Liver (tissue), 3 donors: Measurements from ENCODE around the gene CDC37L1.

Experiments used
- EGR1 ChIP-seq, 2 donors: IDR thresholded peaks; 2 replicates each; pipeline ENCODE4 v1.6.1; 2016 to 2018; ENCODE audit warnings: antibody characterized with exemption in 2 of 2, low read depth in 2 of 2
- RXRA ChIP-seq, 2 donors: IDR thresholded peaks; 2 replicates each; pipeline ENCODE4 v1.6.1; 2017 to 2018; ENCODE audit warnings: antibody characterized with exemption in 2 of 2, mild to moderate bottlenecking in 1 of 2
- TF ChIP-seq, protein P1 (sequence below): fragments of 150-350 bp; IDR thresholded peaks from 2 replicates; pipeline ENCODE4 v1.5.1; 2017; ENCODE audit warnings: improper control_type of control experiment, low read depth, low read length; ENCODE audit not compliant: missing input control
- TF ChIP-seq, protein P2 (sequence below): IDR thresholded peaks from 2 replicates; pipeline ENCODE4 v1.6.1; 2016; ENCODE audit warnings: antibody characterized with exemption
- TF ChIP-seq, protein P3 (sequence below): IDR thresholded peaks from 2 replicates; pipeline ENCODE4 v1.6.1; 2016; ENCODE audit warnings: antibody characterized with exemption
- TF ChIP-seq, protein P4 (sequence below): IDR thresholded peaks from 2 replicates; pipeline ENCODE4 v1.6.1; 2016; ENCODE audit warnings: antibody characterized with exemption, mild to moderate bottlenecking
- donor health status: healthy.
- donor health status: healthy.

DNA sequence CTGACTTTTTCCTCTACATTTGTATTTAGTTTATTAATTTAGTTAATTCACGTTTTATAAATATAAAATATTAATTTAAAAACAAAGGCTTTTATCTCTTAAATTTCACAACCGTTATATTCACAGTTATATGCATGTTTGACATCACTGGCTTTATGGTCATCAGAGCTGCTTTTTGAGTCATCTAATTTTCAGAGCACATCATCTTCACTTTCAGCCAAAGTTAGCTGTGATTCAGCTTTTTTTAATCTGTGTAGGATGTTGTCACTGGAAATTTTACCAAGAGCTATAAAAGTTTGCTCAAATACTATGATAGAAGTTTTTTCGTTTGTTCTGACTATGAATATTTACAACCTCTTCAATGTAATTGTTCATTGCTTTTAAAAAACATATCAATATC lies 12.4 kb downstream of the CDC37L1 start:
- TF ChIP-seq, protein P1, sequence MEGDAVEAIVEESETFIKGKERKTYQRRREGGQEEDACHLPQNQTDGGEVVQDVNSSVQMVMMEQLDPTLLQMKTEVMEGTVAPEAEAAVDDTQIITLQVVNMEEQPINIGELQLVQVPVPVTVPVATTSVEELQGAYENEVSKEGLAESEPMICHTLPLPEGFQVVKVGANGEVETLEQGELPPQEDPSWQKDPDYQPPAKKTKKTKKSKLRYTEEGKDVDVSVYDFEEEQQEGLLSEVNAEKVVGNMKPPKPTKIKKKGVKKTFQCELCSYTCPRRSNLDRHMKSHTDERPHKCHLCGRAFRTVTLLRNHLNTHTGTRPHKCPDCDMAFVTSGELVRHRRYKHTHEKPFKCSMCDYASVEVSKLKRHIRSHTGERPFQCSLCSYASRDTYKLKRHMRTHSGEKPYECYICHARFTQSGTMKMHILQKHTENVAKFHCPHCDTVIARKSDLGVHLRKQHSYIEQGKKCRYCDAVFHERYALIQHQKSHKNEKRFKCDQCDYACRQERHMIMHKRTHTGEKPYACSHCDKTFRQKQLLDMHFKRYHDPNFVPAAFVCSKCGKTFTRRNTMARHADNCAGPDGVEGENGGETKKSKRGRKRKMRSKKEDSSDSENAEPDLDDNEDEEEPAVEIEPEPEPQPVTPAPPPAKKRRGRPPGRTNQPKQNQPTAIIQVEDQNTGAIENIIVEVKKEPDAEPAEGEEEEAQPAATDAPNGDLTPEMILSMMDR: no peak
- no peak for TF ChIP-seq RXRA (IDR thresholded peaks at IDR 0.05)
- TF ChIP-seq, protein P2, sequence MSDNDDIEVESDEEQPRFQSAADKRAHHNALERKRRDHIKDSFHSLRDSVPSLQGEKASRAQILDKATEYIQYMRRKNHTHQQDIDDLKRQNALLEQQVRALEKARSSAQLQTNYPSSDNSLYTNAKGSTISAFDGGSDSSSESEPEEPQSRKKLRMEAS: no peak
- no peak for TF ChIP-seq EGR1 (IDR thresholded peaks at IDR 0.05; ENCODE audit: low read depth in 2 of 2)
- TF ChIP-seq, protein P3, sequence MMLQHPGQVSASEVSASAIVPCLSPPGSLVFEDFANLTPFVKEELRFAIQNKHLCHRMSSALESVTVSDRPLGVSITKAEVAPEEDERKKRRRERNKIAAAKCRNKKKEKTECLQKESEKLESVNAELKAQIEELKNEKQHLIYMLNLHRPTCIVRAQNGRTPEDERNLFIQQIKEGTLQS: no peak
- TF ChIP-seq, protein P4, sequence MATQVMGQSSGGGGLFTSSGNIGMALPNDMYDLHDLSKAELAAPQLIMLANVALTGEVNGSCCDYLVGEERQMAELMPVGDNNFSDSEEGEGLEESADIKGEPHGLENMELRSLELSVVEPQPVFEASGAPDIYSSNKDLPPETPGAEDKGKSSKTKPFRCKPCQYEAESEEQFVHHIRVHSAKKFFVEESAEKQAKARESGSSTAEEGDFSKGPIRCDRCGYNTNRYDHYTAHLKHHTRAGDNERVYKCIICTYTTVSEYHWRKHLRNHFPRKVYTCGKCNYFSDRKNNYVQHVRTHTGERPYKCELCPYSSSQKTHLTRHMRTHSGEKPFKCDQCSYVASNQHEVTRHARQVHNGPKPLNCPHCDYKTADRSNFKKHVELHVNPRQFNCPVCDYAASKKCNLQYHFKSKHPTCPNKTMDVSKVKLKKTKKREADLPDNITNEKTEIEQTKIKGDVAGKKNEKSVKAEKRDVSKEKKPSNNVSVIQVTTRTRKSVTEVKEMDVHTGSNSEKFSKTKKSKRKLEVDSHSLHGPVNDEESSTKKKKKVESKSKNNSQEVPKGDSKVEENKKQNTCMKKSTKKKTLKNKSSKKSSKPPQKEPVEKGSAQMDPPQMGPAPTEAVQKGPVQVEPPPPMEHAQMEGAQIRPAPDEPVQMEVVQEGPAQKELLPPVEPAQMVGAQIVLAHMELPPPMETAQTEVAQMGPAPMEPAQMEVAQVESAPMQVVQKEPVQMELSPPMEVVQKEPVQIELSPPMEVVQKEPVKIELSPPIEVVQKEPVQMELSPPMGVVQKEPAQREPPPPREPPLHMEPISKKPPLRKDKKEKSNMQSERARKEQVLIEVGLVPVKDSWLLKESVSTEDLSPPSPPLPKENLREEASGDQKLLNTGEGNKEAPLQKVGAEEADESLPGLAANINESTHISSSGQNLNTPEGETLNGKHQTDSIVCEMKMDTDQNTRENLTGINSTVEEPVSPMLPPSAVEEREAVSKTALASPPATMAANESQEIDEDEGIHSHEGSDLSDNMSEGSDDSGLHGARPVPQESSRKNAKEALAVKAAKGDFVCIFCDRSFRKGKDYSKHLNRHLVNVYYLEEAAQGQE: no peak
